VCaP (cell line): ENCODE measurements around the gene SMCO2.
A peak's percentile ranks its signal among the peaks of the same experiment; 100 is the strongest.

Experiments used
- H3K27ac ChIP-seq: fragments of 450-650 bp; 2 replicates; pipeline ENCODE4 v1.5.1; 2017
- TF ChIP-seq, protein P1 (sequence below): fragments of 450-650 bp; conservative IDR thresholded peaks from 2 replicates; pipeline ENCODE4 v1.5.1; 2017; ENCODE audit warnings: mild to moderate bottlenecking, moderate library complexity

Gene SMCO2

DNA sequence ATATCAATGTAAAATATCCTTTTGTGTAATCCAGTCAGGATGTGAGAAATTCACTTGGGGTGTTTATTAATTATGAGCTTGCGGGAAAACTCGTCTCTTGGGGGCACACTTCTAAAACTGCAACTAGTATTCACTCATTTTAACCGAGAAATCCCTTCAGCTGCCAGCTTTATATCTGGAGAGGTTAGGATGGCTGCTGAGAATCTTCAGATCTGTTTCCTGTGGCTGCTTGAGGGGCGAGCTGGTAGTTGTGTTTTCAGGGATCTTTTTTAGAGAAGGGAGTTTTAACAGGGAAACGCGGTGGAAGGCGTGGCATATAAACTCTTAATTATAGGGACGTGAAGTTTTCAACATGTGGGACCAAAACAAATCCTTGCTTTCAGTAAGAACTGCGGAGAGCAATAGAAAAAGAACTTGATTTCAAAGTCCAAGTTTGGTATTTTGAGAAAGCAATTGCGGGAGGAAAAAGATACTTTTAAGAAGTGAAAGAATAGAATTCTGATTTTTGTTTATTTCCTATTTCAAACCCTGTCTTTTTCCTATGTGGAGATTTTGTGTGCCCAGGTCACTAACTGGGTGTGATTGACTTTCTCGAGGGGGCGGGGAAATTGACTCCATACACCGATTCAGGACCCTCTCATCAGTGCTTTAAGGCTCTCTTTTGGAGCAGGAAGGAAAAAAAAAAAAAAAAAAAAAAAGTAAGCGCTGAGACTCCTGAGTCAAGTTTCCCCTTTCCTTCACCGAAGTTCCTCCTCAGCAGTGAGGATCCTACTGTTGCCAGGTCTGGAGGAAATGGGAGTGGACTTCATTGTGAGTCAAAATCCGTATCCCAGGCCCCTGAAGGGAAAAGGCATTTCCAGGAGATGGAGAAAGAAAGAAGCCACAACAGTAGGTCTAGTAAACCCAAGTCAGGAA, 78.6 kb downstream of the SMCO2 start:
- TF ChIP-seq, protein P1, sequence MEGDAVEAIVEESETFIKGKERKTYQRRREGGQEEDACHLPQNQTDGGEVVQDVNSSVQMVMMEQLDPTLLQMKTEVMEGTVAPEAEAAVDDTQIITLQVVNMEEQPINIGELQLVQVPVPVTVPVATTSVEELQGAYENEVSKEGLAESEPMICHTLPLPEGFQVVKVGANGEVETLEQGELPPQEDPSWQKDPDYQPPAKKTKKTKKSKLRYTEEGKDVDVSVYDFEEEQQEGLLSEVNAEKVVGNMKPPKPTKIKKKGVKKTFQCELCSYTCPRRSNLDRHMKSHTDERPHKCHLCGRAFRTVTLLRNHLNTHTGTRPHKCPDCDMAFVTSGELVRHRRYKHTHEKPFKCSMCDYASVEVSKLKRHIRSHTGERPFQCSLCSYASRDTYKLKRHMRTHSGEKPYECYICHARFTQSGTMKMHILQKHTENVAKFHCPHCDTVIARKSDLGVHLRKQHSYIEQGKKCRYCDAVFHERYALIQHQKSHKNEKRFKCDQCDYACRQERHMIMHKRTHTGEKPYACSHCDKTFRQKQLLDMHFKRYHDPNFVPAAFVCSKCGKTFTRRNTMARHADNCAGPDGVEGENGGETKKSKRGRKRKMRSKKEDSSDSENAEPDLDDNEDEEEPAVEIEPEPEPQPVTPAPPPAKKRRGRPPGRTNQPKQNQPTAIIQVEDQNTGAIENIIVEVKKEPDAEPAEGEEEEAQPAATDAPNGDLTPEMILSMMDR = no peak
- peak overlapping the region; percentile 93 for H3K27ac ChIP-seq

- TF ChIP-seq, protein P1 = no peak
- H3K27ac ChIP-seq = no peak overlapping the region
These were observed 81.0 kb downstream of the SMCO2 start for GRCh38 chr12:27527512-27527911.

GRCh38 chr12:27528788-27529187, 82.3 kb downstream of the SMCO2 start:
- H3K27ac ChIP-seq = no peak overlapping the region
- TF ChIP-seq, protein P1 = no peak

DNA sequence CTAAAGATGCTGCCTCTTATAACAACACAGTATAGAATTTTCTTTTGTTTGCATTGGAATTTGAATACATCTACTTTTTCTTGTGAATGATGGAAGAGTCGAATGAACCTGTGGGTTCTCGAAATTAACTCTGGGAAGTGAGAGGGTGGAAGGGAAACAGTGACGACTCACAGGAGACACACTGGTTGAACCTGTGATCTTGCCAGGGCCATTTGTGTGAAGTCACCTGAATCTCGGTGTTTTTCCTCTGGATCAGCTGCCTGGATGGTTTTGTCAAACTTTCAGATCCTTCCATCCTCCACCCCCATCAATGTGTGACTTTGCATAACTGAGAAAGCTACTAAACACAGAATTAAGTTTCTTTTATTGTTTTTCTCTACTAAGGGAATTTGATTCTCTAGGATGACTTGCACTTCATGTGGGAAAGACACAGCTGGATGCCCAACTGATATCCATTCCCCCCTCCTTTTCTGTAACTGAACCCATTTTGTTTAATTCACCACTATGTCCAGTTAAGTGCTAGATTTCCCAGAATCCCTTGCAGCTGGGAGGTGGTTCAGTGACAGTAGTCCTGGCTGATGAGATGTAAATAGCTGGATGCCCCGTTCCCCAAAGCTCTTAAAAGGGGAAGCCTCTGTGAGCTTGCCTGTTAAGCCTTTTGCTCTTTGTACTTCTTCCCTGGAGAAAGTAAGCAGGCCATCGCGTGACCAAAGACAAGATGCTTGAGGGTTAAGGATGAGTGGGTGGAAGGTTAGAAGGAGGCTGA, 83.8 kb downstream of the SMCO2 start:
- TF ChIP-seq, protein P1 = no peak
- no peak overlapping the region for H3K27ac ChIP-seq

- no peak overlapping the region for H3K27ac ChIP-seq
- TF ChIP-seq, protein P1 = no peak
These were observed 85.4 kb downstream of the SMCO2 start for GRCh38 chr12:27531896-27532295.

DNA sequence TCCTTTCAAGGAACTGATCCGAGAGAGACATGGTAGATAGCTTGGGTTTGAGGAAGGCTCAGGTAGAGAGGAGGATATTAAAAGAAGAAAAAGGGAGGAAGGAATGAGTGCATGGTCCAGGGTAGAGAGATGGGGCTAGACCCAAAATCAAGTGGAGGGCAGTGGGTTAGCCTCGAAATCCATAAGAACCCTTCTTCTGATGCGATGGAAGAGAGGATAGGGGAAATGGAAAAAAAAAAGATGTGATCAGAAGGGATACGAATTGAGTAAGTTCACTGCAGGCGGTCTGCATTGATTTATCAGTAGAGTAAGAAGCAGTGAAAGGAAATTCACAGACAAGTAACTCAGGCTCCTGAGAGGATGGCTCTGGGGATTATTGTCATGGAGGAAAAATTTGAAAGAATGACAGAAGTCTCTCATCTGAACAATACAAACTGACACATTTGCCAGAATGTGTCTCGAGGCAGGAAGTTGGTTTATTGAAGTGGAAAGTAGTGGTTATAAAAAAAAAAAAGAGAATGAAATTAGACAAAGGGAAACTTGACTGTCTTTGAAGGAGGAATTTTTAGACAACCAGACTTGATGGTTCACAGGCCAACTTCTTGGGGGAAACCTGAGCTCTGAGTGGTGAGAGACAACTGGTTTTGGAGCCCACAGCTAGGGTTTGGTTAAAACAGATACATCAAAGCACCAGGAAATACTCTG, 87.7 kb downstream of the SMCO2 start:
- H3K27ac ChIP-seq = no peak overlapping the region
- TF ChIP-seq, protein P1 = no peak

DNA sequence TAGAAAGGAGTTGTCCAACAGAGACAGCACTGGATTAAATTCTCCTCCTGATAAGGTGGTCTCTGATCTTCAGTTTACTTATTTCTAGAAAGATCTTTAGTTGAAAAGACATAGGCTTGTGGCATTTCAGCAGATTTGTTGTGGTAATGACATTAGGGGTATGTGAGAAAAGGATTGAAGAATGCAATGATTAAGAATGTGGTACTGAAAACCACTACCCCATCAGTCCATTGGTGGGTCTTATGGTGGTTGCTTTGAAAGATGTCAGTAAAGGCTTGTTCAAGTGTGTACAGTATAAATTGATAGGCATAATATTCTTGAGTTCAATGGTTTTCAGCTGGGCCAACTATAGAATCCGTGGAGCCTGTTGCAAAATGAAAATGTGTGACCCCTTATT, 88.2 kb downstream of the SMCO2 start:
- TF ChIP-seq, protein P1 = no peak
- no peak overlapping the region for H3K27ac ChIP-seq
